Measurements from ENCODE around the gene COL28A1.

- no peak for TF ChIP-seq CTCF (conservative IDR thresholded peaks at IDR 0.05 in 1 of 2, IDR thresholded peaks at IDR 0.05 in 1 of 2; ENCODE audit: extremely low read depth in 1 of 2, insufficient read depth in 1 of 2, low read depth in 1 of 2, low read length in 2 of 2)
- no peak for TF ChIP-seq EZH2 (IDR thresholded peaks at IDR 0.05; ENCODE audit: borderline replicate concordance, low read length)
Observed at GRCh38 chr7:7579638-7580037, 44.0 kb upstream of the COL28A1 start.
